Peyer's patch (tissue), 4 donors: ENCODE data around the gene RUFY3. TPM values are rescaled to one million over a fixed set of nuclear protein-coding genes. Genes with fewer than 3 reads are reported as not detected.

Experiments used
- DNase-seq, 3 donors: peaks; one replicate each; pipeline ENCODE4 v3.0.0-alpha.2; 2017 to 2019
- H3K27ac ChIP-seq, 4 donors: fragments of 200-600 bp; sonication (generic); one replicate each; pipeline ENCODE4 v1.5.1; 2016 to 2019
- H3K27me3 ChIP-seq, 2 donors: fragments of 200-600 bp; sonication (generic); one replicate each; pipeline ENCODE4 v1.5.1; 2019
- H3K36me3 ChIP-seq, 3 donors: fragments of 200-600 bp; sonication (generic); one replicate each; pipeline ENCODE4 v1.5.1; 2016 to 2019
- H3K4me1 ChIP-seq, 4 donors: fragments of 200-600 bp; sonication (generic); one replicate each; pipeline ENCODE4 v1.5.1; 2016 to 2019
- H3K4me3 ChIP-seq, 4 donors: fragments of 200-600 bp; sonication (generic); 1 replicate in 3 of 4; 2 replicates in 1 of 4; pipeline ENCODE4 v1.5.1; 2016 to 2019; ENCODE audit warnings: mild to moderate bottlenecking in 1 of 4
- H3K9me3 ChIP-seq, 4 donors: fragments of 200-600 bp; sonication (generic); one replicate each; pipeline ENCODE4 v1.5.1; 2016 to 2019; ENCODE audit warnings: mild to moderate bottlenecking in 1 of 4
- CTCF ChIP-seq, 6 experiments: fragments of 450-650 bp in 4 of 6; fragments of 200-600 bp in 2 of 6; sonication (generic) in 1 of 6; IDR thresholded peaks; one replicate each; pipeline ENCODE4 v1.5.1; 2017 to 2019; ENCODE audit warnings: antibody characterized with exemption in 6 of 6, mild to moderate bottlenecking in 3 of 6, moderate library complexity in 1 of 6
- POLR2A ChIP-seq, 2 donors: fragments of 450-650 bp; IDR thresholded peaks; one replicate each; pipeline ENCODE4 v1.5.1; 2017; ENCODE audit warnings: antibody characterized with exemption in 2 of 2, mild to moderate bottlenecking in 2 of 2, moderate library complexity in 2 of 2
- total RNA-seq, 4 donors: library from RNA; depleted of rRNA; stranded (reverse); fragments of >200 nt; gene quantifications; one replicate each; pipeline ENCODE4 v1.1.0, GENCODE V29; 2016

The RUFY3 gene
- total RNA-seq, result 100 to 1,000 TPM in 1 of 4 donors, 10 to 100 TPM in 3; 36.1 to 113 (median 47.1) TPM

- Histone ChIP-seq H3K27ac (peak within 1 kb of the TSS in 1 of 4 donors; percentile 57), H3K4me1 (no peaks in the 10 kb centered on the region), H3K9me3 (no peaks in the 10 kb centered on the region), H3K4me3 (peak within 1 kb of the TSS in 2 of 4 donors; percentile 7 to 30), H3K36me3 (no peaks in the 10 kb centered on the region), H3K27me3 (no peaks in the 10 kb centered on the region)
- no peak for DNase-seq
- TF ChIP-seq CTCF (IDR thresholded peaks at IDR 0.05) (no peak), POLR2A (IDR thresholded peaks at IDR 0.05) (no peak)
These were observed at the start of gene RUFY3 for GRCh38 chr4:70721747-70722146. TSS of gene RUFY3 (plus strand) at chr4:70721964. CDS start at chr4:70722574, 610 bp downstream.

DNA sequence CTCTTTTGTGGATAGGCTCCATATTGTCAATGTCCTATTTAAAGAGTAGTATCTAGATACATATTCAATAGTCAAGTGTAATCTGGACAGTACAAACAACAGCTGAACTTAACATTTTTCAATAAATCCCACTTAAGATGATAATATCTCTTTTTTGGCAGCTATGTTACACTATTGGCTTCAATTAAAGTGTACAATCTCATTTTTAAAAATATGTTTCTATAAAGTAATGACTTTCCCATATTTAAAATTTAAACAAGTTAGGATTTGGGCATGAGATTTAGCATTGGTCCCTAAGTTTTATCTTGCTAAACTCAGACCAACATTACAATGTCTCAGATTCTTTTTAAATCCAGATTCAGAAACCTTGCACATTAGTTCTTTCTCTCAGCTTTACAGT is 47.6 kb upstream of the RUFY3 start:
- H3K36me3 ChIP-seq, result no peaks in the 10 kb centered on the region
- no peaks in the 10 kb centered on the region for H3K27me3 ChIP-seq
- no peak for TF ChIP-seq CTCF (IDR thresholded peaks at IDR 0.05)
- TF ChIP-seq POLR2A (IDR thresholded peaks at IDR 0.05), result no peak
- no peak for DNase-seq
- H3K27ac ChIP-seq, result no peak overlapping the region
- H3K9me3 ChIP-seq, result no peaks in the 10 kb centered on the region
- H3K4me1 ChIP-seq, result peaks cover 0 to 4% (median 0%) of the 10 kb centered on the region in 4 donors
- no peak overlapping the region for H3K4me3 ChIP-seq

- Histone ChIP-seq H3K9me3 (no peaks in the 10 kb centered on the region), H3K4me1 (peaks cover 0 to 4% (median 0%) of the 10 kb centered on the region in 4 donors), H3K27me3 (no peaks in the 10 kb centered on the region), H3K36me3 (no peaks in the 10 kb centered on the region), H3K27ac (no peak overlapping the region), H3K4me3 (no peak overlapping the region)
- TF ChIP-seq POLR2A (IDR thresholded peaks at IDR 0.05) (no peak), CTCF (IDR thresholded peaks at IDR 0.05) (no peak)
- no peak for DNase-seq
These were observed 47.0 kb upstream of the RUFY3 start for GRCh38 chr4:70674731-70675130.

- no peaks in the 10 kb centered on the region for H3K27me3 ChIP-seq
- H3K4me1 ChIP-seq, result peaks cover 0 to 10% (median 0%) of the 10 kb centered on the region in 4 donors
- peak overlapping the region in 1 of 4 donors; percentile 63 for H3K27ac ChIP-seq
- H3K4me3 ChIP-seq, result no peak overlapping the region
- H3K36me3 ChIP-seq, result no peaks in the 10 kb centered on the region
- no peaks in the 10 kb centered on the region for H3K9me3 ChIP-seq
- TF ChIP-seq POLR2A (IDR thresholded peaks at IDR 0.05) (no peak), CTCF (IDR thresholded peaks at IDR 0.05) (no peak)
- DNase-seq, result no peak
These were observed 45.1 kb upstream of the RUFY3 start for GRCh38 chr4:70676554-70677090.

DNA sequence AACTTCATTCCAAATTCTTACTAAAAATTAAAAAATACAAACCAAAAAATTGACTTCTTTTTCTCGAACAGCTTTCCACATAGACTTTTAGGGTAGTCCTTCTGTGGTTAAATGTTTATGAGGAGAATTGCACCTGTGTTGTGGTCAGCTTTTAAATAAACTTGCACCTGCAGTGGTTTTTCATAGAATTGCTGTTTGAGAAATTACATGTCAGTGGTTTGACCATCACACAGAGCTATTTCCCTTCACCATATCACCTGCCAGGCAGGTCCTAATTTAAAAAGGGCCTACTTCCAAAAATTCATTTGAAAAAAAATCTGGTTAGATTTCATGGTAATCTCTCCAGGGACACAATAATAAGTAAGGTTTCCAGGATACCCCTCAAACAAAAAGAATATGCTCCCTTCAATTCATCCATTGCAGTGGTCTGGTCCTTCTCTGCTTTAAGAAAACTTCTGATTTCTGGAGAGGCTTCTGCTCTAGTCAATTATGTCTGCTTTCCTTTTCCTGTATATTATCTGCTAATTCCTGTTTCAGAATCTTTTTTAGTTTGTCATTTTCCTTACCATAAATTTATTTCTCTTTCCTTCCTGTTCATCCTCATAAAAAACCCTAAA is 43.3 kb upstream of the RUFY3 start:
- Histone ChIP-seq H3K36me3 (no peaks in the 10 kb centered on the region), H3K9me3 (no peaks in the 10 kb centered on the region), H3K27me3 (no peaks in the 10 kb centered on the region), H3K4me3 (no peak overlapping the region), H3K4me1 (peaks cover 0 to 10% (median 0%) of the 10 kb centered on the region in 4 donors), H3K27ac (peak overlapping the region in 2 of 4 donors; percentile 5 to 69)
- no peak for DNase-seq
- TF ChIP-seq POLR2A (IDR thresholded peaks at IDR 0.05), result no peak
- no peak for TF ChIP-seq CTCF (IDR thresholded peaks at IDR 0.05)
